ENCODE measurements around the gene PPP1R1A.

The PPP1R1A gene

DNA sequence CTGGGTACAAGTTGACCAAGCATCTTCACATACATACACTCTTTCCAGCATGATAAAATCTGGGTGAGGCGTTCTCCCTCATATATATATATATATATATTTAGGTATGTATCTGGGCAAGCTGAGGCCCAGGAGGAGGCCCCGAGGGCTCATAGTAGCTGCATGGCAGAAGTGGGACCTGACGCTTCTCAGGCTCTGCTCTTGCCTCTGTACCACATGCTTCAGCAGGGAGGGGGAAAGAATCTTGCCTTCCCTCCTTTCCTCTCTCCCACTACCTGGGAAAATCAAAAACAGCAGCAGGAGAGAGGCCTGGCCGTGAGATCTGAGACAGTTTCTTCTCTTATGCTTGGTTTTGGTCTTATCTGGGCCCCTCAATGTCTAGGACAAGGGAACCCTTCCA lies 9.2 kb downstream of the PPP1R1A start:
- H2AFZ ChIP-seq (ENCODE audit: low read length): no peak overlapping the region
- no peak for TF ChIP-seq EZH2phosphoT487 (IDR thresholded peaks at IDR 0.05; ENCODE audit: borderline replicate concordance)
- TF ChIP-seq, protein P1, sequence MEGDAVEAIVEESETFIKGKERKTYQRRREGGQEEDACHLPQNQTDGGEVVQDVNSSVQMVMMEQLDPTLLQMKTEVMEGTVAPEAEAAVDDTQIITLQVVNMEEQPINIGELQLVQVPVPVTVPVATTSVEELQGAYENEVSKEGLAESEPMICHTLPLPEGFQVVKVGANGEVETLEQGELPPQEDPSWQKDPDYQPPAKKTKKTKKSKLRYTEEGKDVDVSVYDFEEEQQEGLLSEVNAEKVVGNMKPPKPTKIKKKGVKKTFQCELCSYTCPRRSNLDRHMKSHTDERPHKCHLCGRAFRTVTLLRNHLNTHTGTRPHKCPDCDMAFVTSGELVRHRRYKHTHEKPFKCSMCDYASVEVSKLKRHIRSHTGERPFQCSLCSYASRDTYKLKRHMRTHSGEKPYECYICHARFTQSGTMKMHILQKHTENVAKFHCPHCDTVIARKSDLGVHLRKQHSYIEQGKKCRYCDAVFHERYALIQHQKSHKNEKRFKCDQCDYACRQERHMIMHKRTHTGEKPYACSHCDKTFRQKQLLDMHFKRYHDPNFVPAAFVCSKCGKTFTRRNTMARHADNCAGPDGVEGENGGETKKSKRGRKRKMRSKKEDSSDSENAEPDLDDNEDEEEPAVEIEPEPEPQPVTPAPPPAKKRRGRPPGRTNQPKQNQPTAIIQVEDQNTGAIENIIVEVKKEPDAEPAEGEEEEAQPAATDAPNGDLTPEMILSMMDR (conservative IDR thresholded peaks at IDR 0.05; ENCODE audit: low read length): no peak
- H3K36me3 ChIP-seq (ENCODE audit: insufficient read depth, low read length): peaks cover 45% of the 10 kb centered on the region; the same call in 1 of the 2 replicates
- no peak overlapping the region for H3K4me2 ChIP-seq (ENCODE audit: low read depth, low read length, poor library complexity, severe bottlenecking)
- H3K4me3 ChIP-seq (ENCODE audit: low read length, poor library complexity, severe bottlenecking): no peak overlapping the region
- H4K20me1 ChIP-seq (ENCODE audit: insufficient read depth, low read length, poor library complexity, severe bottlenecking): no peaks in the 10 kb centered on the region
- H3K27me3 ChIP-seq (ENCODE audit: insufficient read depth, low read length, poor library complexity, severe bottlenecking): no peaks in the 10 kb centered on the region
- H3K9me3 ChIP-seq (ENCODE audit: insufficient read depth, low read depth, low read length): no peaks in the 10 kb centered on the region
- H3K4me1 ChIP-seq (ENCODE audit: insufficient read depth, low read length, poor library complexity, severe bottlenecking): no peaks in the 10 kb centered on the region
- H3K79me2 ChIP-seq (ENCODE audit: insufficient read depth, low read length): no peaks in the 10 kb centered on the region
- H3F3A ChIP-seq (ENCODE audit: low read depth): no peaks in the 10 kb centered on the region
- H3K9me2 ChIP-seq (replicated peaks; ENCODE audit: low read depth, low read length): no peaks in the 10 kb centered on the region
- H3K9ac ChIP-seq (ENCODE audit: low read depth, low read length, poor library complexity, severe bottlenecking): no peak overlapping the region

DNA sequence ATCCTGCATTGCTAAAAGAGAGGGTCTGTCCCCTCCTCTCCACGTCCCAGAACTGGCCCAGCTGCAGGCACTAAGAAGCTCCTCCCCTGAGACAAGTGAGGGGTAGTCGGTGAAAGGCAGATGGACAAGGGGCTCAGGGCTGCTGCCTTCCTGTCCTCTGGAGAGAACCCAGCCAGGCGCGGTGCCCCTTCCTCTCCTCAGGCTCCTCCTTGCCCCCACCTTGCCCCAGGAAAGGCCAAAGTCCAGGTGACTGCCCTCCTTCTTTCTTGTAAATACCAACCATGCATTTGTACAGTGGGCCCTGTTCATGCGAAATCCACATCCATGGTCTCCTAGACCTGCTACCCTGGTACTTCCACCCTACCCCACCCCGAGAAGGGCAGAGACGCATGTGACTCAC lies 9.7 kb downstream of the PPP1R1A start:
- Histone ChIP-seq H3K4me3 (ENCODE audit: low read length, poor library complexity, severe bottlenecking) (no peak overlapping the region), H2AFZ (ENCODE audit: low read length) (no peak overlapping the region), H3K4me1 (ENCODE audit: insufficient read depth, low read length, poor library complexity, severe bottlenecking) (no peaks in the 10 kb centered on the region), H3K9me3 (ENCODE audit: insufficient read depth, low read depth, low read length) (no peaks in the 10 kb centered on the region), H3K4me2 (ENCODE audit: low read depth, low read length, poor library complexity, severe bottlenecking) (no peak overlapping the region), H3K36me3 (ENCODE audit: insufficient read depth, low read length) (peaks cover 50% of the 10 kb centered on the region; the same call in 1 of the 2 replicates), H3K9ac (ENCODE audit: low read depth, low read length, poor library complexity, severe bottlenecking) (no peak overlapping the region), H4K20me1 (ENCODE audit: insufficient read depth, low read length, poor library complexity, severe bottlenecking) (no peaks in the 10 kb centered on the region), H3K27me3 (ENCODE audit: insufficient read depth, low read length, poor library complexity, severe bottlenecking) (no peaks in the 10 kb centered on the region), H3F3A (ENCODE audit: low read depth) (no peaks in the 10 kb centered on the region), H3K79me2 (ENCODE audit: insufficient read depth, low read length) (no peaks in the 10 kb centered on the region), H3K9me2 (replicated peaks; ENCODE audit: low read depth, low read length) (no peaks in the 10 kb centered on the region)
- TF ChIP-seq EZH2phosphoT487 (IDR thresholded peaks at IDR 0.05; ENCODE audit: borderline replicate concordance): no peak
- TF ChIP-seq, protein P1 (conservative IDR thresholded peaks at IDR 0.05; ENCODE audit: low read length): no peak

DNA sequence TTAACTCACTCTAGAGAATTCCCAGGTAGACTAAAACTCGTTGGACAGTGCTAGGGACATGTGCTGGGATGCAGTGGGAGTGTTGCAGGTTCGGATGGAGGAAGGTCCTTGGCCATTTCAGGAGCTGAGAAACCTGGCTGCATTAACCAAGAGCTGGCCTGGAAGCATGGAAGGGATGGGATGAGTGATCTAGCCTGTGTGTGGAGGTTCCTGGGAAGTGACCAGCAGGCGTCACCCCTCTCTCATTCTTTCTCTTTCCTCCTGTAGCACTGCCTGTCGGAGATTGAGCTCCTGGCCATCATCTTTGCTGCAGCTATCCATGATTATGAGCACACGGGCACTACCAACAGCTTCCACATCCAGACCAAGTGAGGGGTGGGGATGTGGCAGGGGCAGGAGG lies 15.6 kb downstream of the PPP1R1A start:
- no peaks in the 10 kb centered on the region for H3F3A ChIP-seq (ENCODE audit: low read depth)
- H3K9ac ChIP-seq (ENCODE audit: low read depth, low read length, poor library complexity, severe bottlenecking): no peak overlapping the region
- no peak for TF ChIP-seq EZH2phosphoT487 (IDR thresholded peaks at IDR 0.05; ENCODE audit: borderline replicate concordance)
- TF ChIP-seq, protein P1 (conservative IDR thresholded peaks at IDR 0.05; ENCODE audit: low read length): no peak
- peaks cover 94% of the 10 kb centered on the region; the same call in 1 of the 2 replicates for H3K36me3 ChIP-seq (ENCODE audit: insufficient read depth, low read length)
- H2AFZ ChIP-seq (ENCODE audit: low read length): no peak overlapping the region
- H3K4me3 ChIP-seq (ENCODE audit: low read length, poor library complexity, severe bottlenecking): no peak overlapping the region
- no peaks in the 10 kb centered on the region for H3K79me2 ChIP-seq (ENCODE audit: insufficient read depth, low read length)
- H3K4me2 ChIP-seq (ENCODE audit: low read depth, low read length, poor library complexity, severe bottlenecking): no peak overlapping the region
- H3K27me3 ChIP-seq (ENCODE audit: insufficient read depth, low read length, poor library complexity, severe bottlenecking): no peaks in the 10 kb centered on the region
- H3K9me2 ChIP-seq (replicated peaks; ENCODE audit: low read depth, low read length): no peaks in the 10 kb centered on the region
- H4K20me1 ChIP-seq (ENCODE audit: insufficient read depth, low read length, poor library complexity, severe bottlenecking): no peaks in the 10 kb centered on the region
- H3K4me1 ChIP-seq (ENCODE audit: insufficient read depth, low read length, poor library complexity, severe bottlenecking): no peaks in the 10 kb centered on the region
- no peaks in the 10 kb centered on the region for H3K9me3 ChIP-seq (ENCODE audit: insufficient read depth, low read depth, low read length)
